Measurements from ENCODE around the gene NDUFS3. TPM values are rescaled to one million over a fixed set of nuclear protein-coding genes. Genes with fewer than 3 reads are reported as not detected.
A peak's percentile ranks its signal among the peaks of the same experiment; 100 is the strongest.

NDUFS3 gene
- total and polyA plus RNA-seq, 5 donors from 2014 or later = 70.6 to 129 (median 120) TPM

DNA sequence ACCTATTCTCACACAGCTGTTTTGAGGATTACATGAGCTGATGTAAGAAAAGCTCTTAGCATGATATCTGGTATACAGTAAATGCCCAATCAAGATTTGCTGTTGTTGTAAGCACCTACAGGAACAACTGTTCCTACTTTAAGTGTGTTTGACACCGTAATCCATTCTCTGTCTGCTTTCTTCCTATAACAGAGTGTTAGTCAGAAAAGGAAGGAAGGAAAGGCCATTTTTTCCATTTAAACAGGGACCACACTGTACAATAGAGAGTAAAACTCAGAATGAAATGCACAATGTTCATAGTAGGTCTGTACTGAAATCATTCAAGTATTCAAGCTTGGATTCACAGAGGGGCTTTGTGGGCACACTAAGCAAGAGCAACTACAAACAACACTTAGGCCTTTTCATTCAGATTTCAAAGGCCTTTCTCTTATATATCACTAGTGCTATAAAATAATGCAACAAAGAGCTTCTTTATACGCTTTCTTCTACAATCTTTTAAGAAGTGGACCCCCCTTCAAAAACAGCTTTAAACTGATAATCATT, 42.0 kb downstream of the NDUFS3 start:
- H3K36me3 ChIP-seq (ENCODE audit: control insufficient read depth, insufficient read depth, low read length) = peaks cover 64% of the 10 kb centered on the region
- no peak for DNase-seq
- H3K9me3 ChIP-seq (ENCODE audit: control insufficient read depth in 2 of 2, low read length in 2 of 2) = no peaks in the 10 kb centered on the region

DNA sequence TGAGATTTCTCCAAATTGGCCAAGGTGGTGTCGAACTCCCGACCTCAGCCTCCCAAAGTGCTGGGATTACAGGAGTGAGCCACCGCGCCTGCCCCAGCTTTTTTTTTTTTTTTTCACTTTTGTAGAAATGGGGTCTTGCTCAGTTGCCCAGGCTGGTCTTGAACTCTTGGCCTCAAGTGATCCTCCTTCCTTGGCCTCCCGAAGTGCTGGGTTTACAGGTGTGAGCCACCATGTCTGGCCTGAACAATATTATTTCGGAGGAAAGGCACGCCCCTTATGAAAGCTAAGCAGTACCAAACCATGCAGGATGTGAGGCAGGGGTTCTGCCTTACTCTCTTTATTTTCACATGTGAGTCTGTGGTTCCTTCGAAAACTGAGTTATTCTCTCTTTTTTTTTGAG, 47.4 kb downstream of the NDUFS3 start:
- H3K27me3 Mint-ChIP-seq = no peaks in the 10 kb centered on the region
- ATAC-seq (ENCODE audit: low read depth in 2 of 2) = no peak
- Histone ChIP-seq H3K4me1 (ENCODE audit: control insufficient read depth, insufficient read depth, low read length, poor library complexity, severe bottlenecking) (no peaks in the 10 kb centered on the region), H3K4me3 (ENCODE audit: low read depth, low read length) (no peak overlapping the region), H3K27me3 (ENCODE audit: control insufficient read depth, insufficient read depth, low read length) (no peaks in the 10 kb centered on the region), H3K9me3 (ENCODE audit: control insufficient read depth in 2 of 2, low read length in 2 of 2) (no peaks in the 10 kb centered on the region), H3K36me3 (ENCODE audit: control insufficient read depth, insufficient read depth, low read length) (peaks cover 79% of the 10 kb centered on the region), H3K27ac (ENCODE audit: insufficient read depth, low read length, poor library complexity, severe bottlenecking) (no peak overlapping the region)
- no peak overlapping the region for H3K4me3 Mint-ChIP-seq
- H3K9me3 Mint-ChIP-seq = no peaks in the 10 kb centered on the region
- H3K36me3 Mint-ChIP-seq = peaks cover 35% of the 10 kb centered on the region
- H3K4me1 Mint-ChIP-seq = peaks cover 0 to 4% (median 0%) of the 10 kb centered on the region in 4 donors
- H3K27ac Mint-ChIP-seq = no peak overlapping the region
- no peak for DNase-seq

More for the DNA sequence above, 42.0 kb downstream of the NDUFS3 start:
- ATAC-seq (ENCODE audit: low read depth in 2 of 2) = no peak
- Mint-ChIP-seq H3K36me3 (peaks cover 19% of the 10 kb centered on the region), H3K27me3 (no peaks in the 10 kb centered on the region), H3K4me1 (peaks cover 0 to 5% (median 0%) of the 10 kb centered on the region in 4 donors), H3K27ac (peak overlapping the region in 1 of 3 donors; percentile 33), H3K4me3 (no peak overlapping the region), H3K9me3 (no peaks in the 10 kb centered on the region)
- Histone ChIP-seq H3K4me3 (ENCODE audit: low read depth, low read length) (no peak overlapping the region), H3K27me3 (ENCODE audit: control insufficient read depth, insufficient read depth, low read length) (no peaks in the 10 kb centered on the region), H3K4me1 (ENCODE audit: control insufficient read depth, insufficient read depth, low read length, poor library complexity, severe bottlenecking) (no peaks in the 10 kb centered on the region), H3K27ac (ENCODE audit: insufficient read depth, low read length, poor library complexity, severe bottlenecking) (no peak overlapping the region)

DNA sequence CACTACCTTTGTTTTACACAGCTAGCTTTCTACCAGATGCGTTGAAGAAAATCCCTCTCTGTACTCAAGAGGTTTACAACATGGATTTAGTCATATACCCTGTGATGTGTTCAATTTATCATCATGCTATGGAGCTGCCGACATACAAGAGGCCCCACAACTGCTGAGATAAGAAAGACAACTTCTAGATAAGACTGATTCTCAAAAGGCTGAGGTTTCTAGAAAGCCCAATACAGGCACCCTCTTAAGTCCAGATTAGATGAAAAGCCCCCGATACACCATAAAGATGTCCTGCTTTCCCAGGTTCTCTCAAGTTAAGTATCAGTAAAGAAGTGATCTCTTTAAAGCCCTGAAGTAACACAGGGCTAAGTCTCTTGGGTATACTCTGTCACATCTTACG, 49.2 kb downstream of the NDUFS3 start:
- no peak overlapping the region for H3K4me3 ChIP-seq (ENCODE audit: low read depth, low read length)
- Mint-ChIP-seq H3K27me3 (no peaks in the 10 kb centered on the region), H3K4me1 (peaks cover 0 to 4% (median 0%) of the 10 kb centered on the region in 4 donors), H3K36me3 (peaks cover 37% of the 10 kb centered on the region), H3K27ac (no peak overlapping the region), H3K4me3 (no peak overlapping the region), H3K9me3 (no peaks in the 10 kb centered on the region)
- ATAC-seq (ENCODE audit: low read depth in 2 of 2) = no peak
- DNase-seq = no peak
- no peaks in the 10 kb centered on the region for H3K27me3 ChIP-seq (ENCODE audit: control insufficient read depth, insufficient read depth, low read length)
- H3K9me3 ChIP-seq (ENCODE audit: control insufficient read depth in 2 of 2, low read length in 2 of 2) = no peaks in the 10 kb centered on the region
- H3K36me3 ChIP-seq (ENCODE audit: control insufficient read depth, insufficient read depth, low read length) = peaks cover 71% of the 10 kb centered on the region
- no peaks in the 10 kb centered on the region for H3K4me1 ChIP-seq (ENCODE audit: control insufficient read depth, insufficient read depth, low read length, poor library complexity, severe bottlenecking)
- H3K27ac ChIP-seq (ENCODE audit: insufficient read depth, low read length, poor library complexity, severe bottlenecking) = no peak overlapping the region

DNA sequence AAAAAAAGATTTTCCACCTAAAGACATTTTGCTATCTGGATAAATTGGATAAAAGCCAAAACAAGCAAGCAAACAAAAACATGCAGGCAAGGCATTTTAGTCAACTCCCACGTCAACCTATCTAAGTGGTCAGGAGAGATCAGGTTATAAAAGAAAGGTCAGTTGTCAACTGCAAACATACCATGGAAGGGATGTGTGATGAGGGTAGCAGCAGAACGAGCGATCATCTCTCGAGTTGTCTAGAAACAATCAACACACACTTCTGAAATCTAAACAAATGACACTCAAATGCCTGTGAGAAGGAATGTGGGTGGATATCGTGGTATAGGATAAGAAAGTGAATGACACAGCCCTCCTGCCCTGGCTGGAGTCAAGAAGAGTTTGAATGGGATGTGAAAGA, 52.6 kb downstream of the NDUFS3 start:
- no peak for ATAC-seq (ENCODE audit: low read depth in 2 of 2)

More for the DNA sequence above, 52.6 kb downstream of the NDUFS3 start:
- peaks cover 0 to 4% (median 0%) of the 10 kb centered on the region in 4 donors for H3K4me1 Mint-ChIP-seq
- Histone ChIP-seq H3K4me1 (ENCODE audit: control insufficient read depth, insufficient read depth, low read length, poor library complexity, severe bottlenecking) (no peaks in the 10 kb centered on the region), H3K4me3 (ENCODE audit: low read depth, low read length) (no peak overlapping the region), H3K9me3 (ENCODE audit: control insufficient read depth in 2 of 2, low read length in 2 of 2) (no peaks in the 10 kb centered on the region), H3K36me3 (ENCODE audit: control insufficient read depth, insufficient read depth, low read length) (peaks cover 61% of the 10 kb centered on the region), H3K27me3 (ENCODE audit: control insufficient read depth, insufficient read depth, low read length) (no peaks in the 10 kb centered on the region), H3K27ac (ENCODE audit: insufficient read depth, low read length, poor library complexity, severe bottlenecking) (no peak overlapping the region)
- H3K9me3 Mint-ChIP-seq = no peaks in the 10 kb centered on the region
- H3K27me3 Mint-ChIP-seq = no peaks in the 10 kb centered on the region
- no peak for DNase-seq
- H3K36me3 Mint-ChIP-seq = peaks cover 46% of the 10 kb centered on the region
- no peak overlapping the region for H3K4me3 Mint-ChIP-seq
- H3K27ac Mint-ChIP-seq = no peak overlapping the region

Other genes starting within 250 kb of the NDUFS3 start
- gene MYBPC3, start 226.4 kb upstream of the NDUFS3 start, total RNA-seq = not detected
- gene MYBPC3, start 226.4 kb upstream of the NDUFS3 start, polyA plus RNA-seq = not detected
- 0.57 TPM for gene SPI1, start 200.5 kb upstream of the NDUFS3 start, total RNA-seq
- under 1 TPM in 2 of 4 donors, not detected in 2; 0.13 to 0.41 TPM for gene SPI1, start 200.5 kb upstream of the NDUFS3 start, polyA plus RNA-seq
- 30.4 TPM for gene SLC39A13, start 170.5 kb upstream of the NDUFS3 start, total RNA-seq
- gene SLC39A13, start 170.5 kb upstream of the NDUFS3 start, polyA plus RNA-seq = 10 to 100 TPM; 21.9 to 32.8 (median 23.3) TPM
- gene PSMC3, start 152.6 kb upstream of the NDUFS3 start, total RNA-seq = 58.9 TPM
- 100 to 1,000 TPM; 102 to 153 (median 120) TPM for gene PSMC3, start 152.6 kb upstream of the NDUFS3 start, polyA plus RNA-seq
- 1.7 TPM for gene RAPSN, start 129.9 kb upstream of the NDUFS3 start, total RNA-seq
- gene RAPSN, start 129.9 kb upstream of the NDUFS3 start, polyA plus RNA-seq = not detected
- gene CELF1, start 25.9 kb upstream of the NDUFS3 start, total RNA-seq = 124 TPM
- 10 to 100 TPM; 30.8 to 61.2 (median 47.9) TPM for gene CELF1, start 25.9 kb upstream of the NDUFS3 start, polyA plus RNA-seq
- 19.5 TPM for gene PTPMT1, start 13.5 kb upstream of the NDUFS3 start, total RNA-seq
- 10 to 100 TPM; 50.7 to 86.1 (median 76.1) TPM for gene PTPMT1, start 13.5 kb upstream of the NDUFS3 start, polyA plus RNA-seq
- 23.7 TPM for gene KBTBD4, start 104 bp upstream of the NDUFS3 start, total RNA-seq
- gene KBTBD4, start 104 bp upstream of the NDUFS3 start, polyA plus RNA-seq = 10 to 100 TPM; 48.7 to 54.4 (median 50.9) TPM
- 0.27 TPM for gene FAM180B, start 7.6 kb downstream of the NDUFS3 start, total RNA-seq
- not detected for gene FAM180B, start 7.6 kb downstream of the NDUFS3 start, polyA plus RNA-seq
- 1.3 TPM for gene C1QTNF4, start 15.3 kb downstream of the NDUFS3 start, total RNA-seq
- under 1 TPM in 1 of 4 donors, not detected in 3; 0.16 TPM for gene C1QTNF4, start 15.3 kb downstream of the NDUFS3 start, polyA plus RNA-seq
- 21.5 TPM for gene MTCH2, start 63.5 kb downstream of the NDUFS3 start, total RNA-seq
- 10 to 100 TPM; 50.2 to 95.9 (median 65.8) TPM for gene MTCH2, start 63.5 kb downstream of the NDUFS3 start, polyA plus RNA-seq
- 11.0 TPM for gene AGBL2, start 136.3 kb downstream of the NDUFS3 start, total RNA-seq
- 1 to 10 TPM in 1 of 4 donors, under 1 TPM in 3; 0.72 to 1.3 (median 0.91) TPM for gene AGBL2, start 136.3 kb downstream of the NDUFS3 start, polyA plus RNA-seq
- gene FNBP4, start 188.3 kb downstream of the NDUFS3 start, total RNA-seq = 282 TPM
- 10 to 100 TPM; 27.7 to 43.9 (median 35.6) TPM for gene FNBP4, start 188.3 kb downstream of the NDUFS3 start, polyA plus RNA-seq